Smooth muscle cell (in vitro differentiated cells): ENCODE data around the gene OSBP2. TPM values are rescaled to one million over a fixed set of nuclear protein-coding genes. Genes with fewer than 3 reads are reported as not detected.

Source experiments
- DNase-seq: peaks from one replicate; lab custom pipeline; 2025; ENCODE audit not compliant: unreplicated experiment; lab: John Stamatoyannopoulos, UW
- H2AFZ ChIP-seq: fragments of 200-600 bp; sonication (generic); 2 replicates; pipeline ENCODE4 v1.6.0; 2016; ENCODE audit warnings: antibody characterized with exemption, low read depth, mild to moderate bottlenecking
- H3F3A ChIP-seq: fragments of 200-600 bp; sonication (generic); 2 replicates; pipeline ENCODE4 v1.6.0; 2017; ENCODE audit warnings: antibody characterized with exemption, low read depth
- H3K27ac ChIP-seq: fragments of 200-600 bp; sonication (generic); 2 replicates; pipeline ENCODE4 v1.5.1; 2016; ENCODE audit warnings: low read depth, mild to moderate bottlenecking
- H3K27me3 ChIP-seq: fragments of 200-600 bp; sonication (generic); 2 replicates; pipeline ENCODE4 v1.6.1; 2016; ENCODE audit warnings: low read depth, mild to moderate bottlenecking
- H3K36me3 ChIP-seq: fragments of 200-600 bp; sonication (generic); 2 replicates; pipeline ENCODE4 v1.5.1; 2016; ENCODE audit warnings: low read depth
- H3K4me1 ChIP-seq: fragments of 200-600 bp; sonication (generic); 2 replicates; pipeline ENCODE4 v1.5.1; 2016; ENCODE audit warnings: low read depth
- H3K4me2 ChIP-seq: fragments of 200-600 bp; sonication (generic); 2 replicates; pipeline ENCODE4 v1.6.0; 2016; ENCODE audit warnings: mild to moderate bottlenecking
- H3K4me3 ChIP-seq: fragments of 200-600 bp; sonication (generic); 2 replicates; pipeline ENCODE4 v1.5.1; 2016; ENCODE audit warnings: mild to moderate bottlenecking
- H3K79me2 ChIP-seq: fragments of 200-600 bp; sonication (generic); 2 replicates; pipeline ENCODE4 v1.6.0; 2016; ENCODE audit warnings: low read depth, mild to moderate bottlenecking
- H3K9ac ChIP-seq: fragments of 200-600 bp; sonication (generic); 2 replicates; pipeline ENCODE4 v1.6.0; 2016; ENCODE audit warnings: low read depth
- H3K9me3 ChIP-seq: fragments of 200-600 bp; sonication (generic); replicated peaks from 2 replicates; pipeline ENCODE4 v1.5.1; 2016; ENCODE audit warnings: low read depth
- H4K20me1 ChIP-seq: fragments of 200-600 bp; sonication (generic); 2 replicates; pipeline ENCODE4 v1.6.0; 2016; ENCODE audit warnings: low read depth
- WGBS: methylation state at CpG from one replicate; pipeline ENCODE4 v1.1.7; 2016; ENCODE audit warnings: low lambda C conversion rate; 5-methylcytosine and 5-hydroxymethylcytosine counted together
- polyA plus RNA-seq: library from polyadenylated mRNA; unstranded; fragments of >200 nt; fragmentation: Nextera tagmentation; extraction: Ambion mirVana; gene quantifications from 2 replicates; pipeline ENCODE4 v1.2.1, GENCODE V29; 2016
- total RNA-seq: library from RNA; depleted of rRNA; stranded (reverse); fragments of >200 nt; gene quantifications from 2 replicates; pipeline ENCODE4 v1.2.3, GENCODE V29; 2014
- TF ChIP-seq, protein P1 (sequence below): fragments of 200-600 bp; sonication (generic); IDR thresholded peaks from 2 replicates; pipeline ENCODE4 v1.5.1; 2017; ENCODE audit warnings: borderline replicate concordance, mild to moderate bottlenecking, antibody characterized with exemption; ENCODE audit not compliant: insufficient read depth, poor library complexity, severe bottlenecking

OSBP2 gene
- total and polyA plus RNA-seq, 2 experiments from 2014 or later = 4.6 to 4.9 TPM

DNA sequence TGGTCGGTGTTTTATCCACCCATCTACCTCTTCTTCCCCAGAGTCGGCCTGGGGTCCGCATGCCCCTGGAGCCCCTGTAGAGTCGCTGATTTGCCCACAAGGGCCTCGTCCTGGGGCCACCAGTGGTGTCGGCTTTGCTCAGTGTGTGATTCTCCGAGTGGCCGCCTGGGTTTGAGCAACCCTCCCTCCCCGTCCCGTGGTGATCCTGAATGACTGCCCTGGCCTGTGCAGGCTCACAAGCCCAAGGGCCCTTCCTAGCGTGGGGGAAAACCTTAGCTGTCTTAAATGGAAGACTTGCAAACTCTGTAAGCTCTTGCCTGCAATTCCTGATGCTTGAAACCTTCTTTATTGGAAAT is 128.3 kb downstream of the OSBP2 start:
- Histone ChIP-seq H3F3A (no peaks in the 10 kb centered on the region), H3K4me2 (peak overlapping the region; percentile 81), H3K27ac (no peak overlapping the region), H3K9me3 (no peaks in the 10 kb centered on the region), H3K9ac (no peak overlapping the region), H2AFZ (no peak overlapping the region), H3K4me3 (peak overlapping the region; percentile 49), H4K20me1 (no peaks in the 10 kb centered on the region), H3K79me2 (no peaks in the 10 kb centered on the region), H3K36me3 (no peaks in the 10 kb centered on the region), H3K27me3 (peaks cover 81% of the 10 kb centered on the region), H3K4me1 (peaks cover 8% of the 10 kb centered on the region)
- TF ChIP-seq, protein P1, sequence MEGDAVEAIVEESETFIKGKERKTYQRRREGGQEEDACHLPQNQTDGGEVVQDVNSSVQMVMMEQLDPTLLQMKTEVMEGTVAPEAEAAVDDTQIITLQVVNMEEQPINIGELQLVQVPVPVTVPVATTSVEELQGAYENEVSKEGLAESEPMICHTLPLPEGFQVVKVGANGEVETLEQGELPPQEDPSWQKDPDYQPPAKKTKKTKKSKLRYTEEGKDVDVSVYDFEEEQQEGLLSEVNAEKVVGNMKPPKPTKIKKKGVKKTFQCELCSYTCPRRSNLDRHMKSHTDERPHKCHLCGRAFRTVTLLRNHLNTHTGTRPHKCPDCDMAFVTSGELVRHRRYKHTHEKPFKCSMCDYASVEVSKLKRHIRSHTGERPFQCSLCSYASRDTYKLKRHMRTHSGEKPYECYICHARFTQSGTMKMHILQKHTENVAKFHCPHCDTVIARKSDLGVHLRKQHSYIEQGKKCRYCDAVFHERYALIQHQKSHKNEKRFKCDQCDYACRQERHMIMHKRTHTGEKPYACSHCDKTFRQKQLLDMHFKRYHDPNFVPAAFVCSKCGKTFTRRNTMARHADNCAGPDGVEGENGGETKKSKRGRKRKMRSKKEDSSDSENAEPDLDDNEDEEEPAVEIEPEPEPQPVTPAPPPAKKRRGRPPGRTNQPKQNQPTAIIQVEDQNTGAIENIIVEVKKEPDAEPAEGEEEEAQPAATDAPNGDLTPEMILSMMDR = no peak
- DNase-seq = no peak
- WGBS = 19% methylated on average over 10 of the region's 11 CpGs

- Histone ChIP-seq H3K27ac (no peak overlapping the region), H4K20me1 (no peaks in the 10 kb centered on the region), H3K79me2 (no peaks in the 10 kb centered on the region), H3K27me3 (peaks cover 75% of the 10 kb centered on the region), H3K4me2 (no peak overlapping the region), H3K4me1 (peaks cover 8% of the 10 kb centered on the region), H3K4me3 (no peak overlapping the region), H2AFZ (no peak overlapping the region), H3F3A (no peaks in the 10 kb centered on the region), H3K9ac (no peak overlapping the region), H3K9me3 (no peaks in the 10 kb centered on the region), H3K36me3 (no peaks in the 10 kb centered on the region)
- WGBS = 93% methylated on average over 8 of the region's 8 CpGs
- DNase-seq = no peak
- TF ChIP-seq, protein P1 = no peak
Measured at GRCh38 chr22:30824096-30824495, 129.4 kb downstream of the OSBP2 start.

DNA sequence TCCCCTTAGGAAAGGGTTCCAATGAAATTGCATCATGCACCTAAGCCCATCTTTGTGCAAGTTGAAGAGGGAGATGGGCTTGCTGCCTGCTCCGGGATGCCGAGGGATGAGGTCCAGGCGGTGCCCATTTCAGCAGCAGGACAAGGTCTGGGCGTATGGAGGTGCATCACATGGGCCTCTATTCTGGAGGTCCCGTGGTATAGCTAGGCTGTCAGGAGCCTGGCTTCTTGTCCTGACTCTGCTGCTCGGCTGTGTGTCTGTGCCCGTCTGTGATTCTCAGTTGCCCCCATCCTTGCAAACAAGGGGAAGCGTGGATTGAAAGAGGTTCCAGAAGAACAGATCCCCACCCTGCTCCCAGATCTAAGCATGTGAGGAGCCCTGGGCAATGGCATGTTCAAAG is 130.0 kb downstream of the OSBP2 start:
- H3K79me2 ChIP-seq = no peaks in the 10 kb centered on the region
- WGBS = 90% methylated on average over 8 of the region's 8 CpGs
- DNase-seq = no peak

More for the DNA sequence above, 130.0 kb downstream of the OSBP2 start:
- TF ChIP-seq, protein P1 = no peak
- H4K20me1 ChIP-seq = no peaks in the 10 kb centered on the region
- H3K27ac ChIP-seq = no peak overlapping the region
- no peaks in the 10 kb centered on the region for H3K9me3 ChIP-seq
- peaks cover 8% of the 10 kb centered on the region for H3K4me1 ChIP-seq
- H3K4me2 ChIP-seq = no peak overlapping the region
- no peaks in the 10 kb centered on the region for H3F3A ChIP-seq
- H3K9ac ChIP-seq = no peak overlapping the region
- peaks cover 69% of the 10 kb centered on the region for H3K27me3 ChIP-seq
- no peaks in the 10 kb centered on the region for H3K36me3 ChIP-seq
- no peak overlapping the region for H2AFZ ChIP-seq
- no peak overlapping the region for H3K4me3 ChIP-seq
